Tibial artery (tissue), 4 donors: ENCODE results near the gene KIF16B.

ENCODE experiments used
- DNase-seq, 2 donors: peaks; one replicate each; pipeline ENCODE4 v3.0.0-alpha.2; 2019
- H3K27ac ChIP-seq, 2 donors: fragments of 200-600 bp; sonication (generic) in 1 of 2; 1 replicate in 1 of 2; 2 replicates in 1 of 2; pipeline ENCODE4 v1.5.1; 2018 to 2019; ENCODE audit warnings: mild to moderate bottlenecking in 1 of 2
- H3K27me3 ChIP-seq, 2 donors: fragments of 200-600 bp; sonication (generic) in 1 of 2; one replicate each; pipeline versions ENCODE4 v1.5.1 to v1.6.0; 2016 to 2019
- H3K36me3 ChIP-seq, 3 donors: fragments of 200-600 bp; sonication (generic) in 2 of 3; one replicate each; pipeline ENCODE4 v1.5.1; 2016 to 2019; ENCODE audit warnings: mild to moderate bottlenecking in 2 of 3
- H3K4me1 ChIP-seq, 4 donors: fragments of 200-600 bp; sonication (generic) in 2 of 4; 1 replicate in 3 of 4; 2 replicates in 1 of 4; pipeline ENCODE4 v1.5.1; 2016 to 2019
- H3K4me3 ChIP-seq, 2 donors: fragments of 200-600 bp; sonication (generic) in 1 of 2; 1 replicate in 1 of 2; 2 replicates in 1 of 2; pipeline ENCODE4 v1.5.1; 2018 to 2019; ENCODE audit warnings: mild to moderate bottlenecking in 2 of 2
- H3K9me3 ChIP-seq, 3 donors: fragments of 200-600 bp; sonication (generic) in 1 of 3; one replicate each; pipeline ENCODE4 v1.5.1; 2016 to 2019
- CTCF ChIP-seq, 2 experiments: fragments of 200-600 bp in 1 of 2; fragments of 450-650 bp in 1 of 2; IDR thresholded peaks; one replicate each; pipeline ENCODE4 v1.5.1; 2017 to 2019; ENCODE audit warnings: antibody characterized with exemption in 2 of 2, mild to moderate bottlenecking in 1 of 2, moderate library complexity in 1 of 2
- intact Hi-C: fragments of 100-400 bp; cut with DNase I; formaldehyde crosslinking; loops from one replicate; pipeline ENCODE4 v1.15.0; 2023; ENCODE audit warnings: low total_unique reads

Gene KIF16B

DNA sequence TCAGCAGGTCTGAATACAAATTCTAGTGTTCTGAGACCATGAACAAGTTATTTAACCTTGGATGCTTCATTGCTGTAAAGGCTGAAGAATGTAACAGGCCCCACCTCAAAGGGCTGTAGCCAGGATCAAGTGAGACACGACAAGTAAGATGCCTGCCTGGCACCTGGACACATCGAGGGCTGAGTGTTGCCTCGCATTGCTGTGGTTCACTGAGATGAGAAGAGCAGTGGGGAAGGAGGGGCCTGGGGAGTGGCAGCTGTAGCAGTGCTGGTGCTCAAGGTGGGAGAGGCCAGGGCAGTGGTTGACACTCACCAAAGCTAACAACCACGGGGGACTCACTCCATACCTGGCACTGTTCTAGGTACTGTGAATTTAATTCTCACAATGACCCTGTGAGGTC, 187.8 kb downstream of the KIF16B start:
- no peak for TF ChIP-seq CTCF (IDR thresholded peaks at IDR 0.05)
- Histone ChIP-seq H3K4me3 (no peak overlapping the region), H3K36me3 (peaks cover 0 to 30% (median 13%) of the 10 kb centered on the region in 3 donors), H3K27ac (no peak overlapping the region), H3K27me3 (no peaks in the 10 kb centered on the region), H3K4me1 (no peaks in the 10 kb centered on the region), H3K9me3 (no peaks in the 10 kb centered on the region)
- intact Hi-C loops: no loop called here
- DNase-seq: no peak

DNA sequence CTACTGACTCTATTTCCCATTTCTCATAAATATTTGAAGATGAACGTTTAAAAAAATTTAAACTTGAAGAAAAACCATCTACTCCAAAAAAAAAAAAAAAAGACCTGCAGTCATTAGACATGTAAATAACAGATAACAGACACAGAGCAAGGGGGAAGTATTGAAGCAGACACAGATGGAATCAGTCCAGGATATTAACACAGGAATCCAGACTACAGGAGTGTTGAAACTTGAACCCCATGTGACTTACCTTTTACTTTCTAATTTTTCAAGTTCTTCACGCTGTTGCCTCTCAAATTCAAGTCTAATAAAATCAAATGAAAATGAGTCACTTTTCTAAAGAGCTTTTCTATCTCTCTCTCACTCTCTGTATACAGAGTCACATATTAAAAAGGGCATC, 191.8 kb downstream of the KIF16B start:
- Histone ChIP-seq H3K4me3 (no peak overlapping the region), H3K27ac (no peak overlapping the region), H3K36me3 (peaks cover 3 to 60% (median 17%) of the 10 kb centered on the region in 3 donors)

DNA sequence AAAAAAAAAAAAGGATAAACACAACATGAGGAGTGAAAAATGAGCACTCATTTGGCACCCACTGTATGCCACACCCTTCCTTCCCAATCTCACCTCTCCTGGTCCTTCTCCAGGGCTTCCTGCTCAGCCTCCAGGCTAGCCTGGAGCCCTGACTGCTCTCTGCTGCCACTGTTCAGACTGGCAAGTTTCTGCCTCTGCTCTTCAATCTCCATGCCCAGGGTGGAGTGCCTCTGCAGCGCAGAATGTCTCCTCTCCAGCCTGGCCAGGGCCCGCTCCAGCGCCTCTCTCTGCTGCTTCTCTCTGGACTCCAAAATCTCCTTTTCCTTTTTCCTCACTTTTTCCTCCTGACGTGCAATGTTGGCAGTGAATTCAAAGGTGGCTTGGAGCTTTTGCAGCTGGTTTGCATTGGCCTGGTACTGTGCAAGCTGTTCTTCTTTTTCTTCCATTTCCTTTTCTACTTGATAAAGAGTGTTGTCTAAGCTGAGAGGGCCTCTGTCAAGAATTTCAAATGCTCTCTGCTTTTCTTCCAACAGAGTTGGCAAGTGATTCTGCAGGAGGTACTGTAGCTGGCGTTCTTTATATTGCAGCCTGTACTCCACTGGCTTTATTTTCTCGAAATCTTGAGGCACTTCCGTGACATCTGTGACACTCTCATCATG, 194.4 kb downstream of the KIF16B start:
- no peak overlapping the region for H3K4me3 ChIP-seq
- H3K36me3 ChIP-seq: peaks cover 3 to 55% (median 25%) of the 10 kb centered on the region in 3 donors
- no peaks in the 10 kb centered on the region for H3K27me3 ChIP-seq
- intact Hi-C loops: no loop called here
- DNase-seq: no peak
- H3K27ac ChIP-seq: no peak overlapping the region
- no peaks in the 10 kb centered on the region for H3K4me1 ChIP-seq
- H3K9me3 ChIP-seq: no peaks in the 10 kb centered on the region
- no peak for TF ChIP-seq CTCF (IDR thresholded peaks at IDR 0.05)

More for the DNA sequence above, 191.8 kb downstream of the KIF16B start:
- H3K27me3 ChIP-seq: no peaks in the 10 kb centered on the region
- intact Hi-C loops: no loop called here
- H3K9me3 ChIP-seq: no peaks in the 10 kb centered on the region
- no peak for TF ChIP-seq CTCF (IDR thresholded peaks at IDR 0.05)
- H3K4me1 ChIP-seq: no peaks in the 10 kb centered on the region
- DNase-seq: no peak

DNA sequence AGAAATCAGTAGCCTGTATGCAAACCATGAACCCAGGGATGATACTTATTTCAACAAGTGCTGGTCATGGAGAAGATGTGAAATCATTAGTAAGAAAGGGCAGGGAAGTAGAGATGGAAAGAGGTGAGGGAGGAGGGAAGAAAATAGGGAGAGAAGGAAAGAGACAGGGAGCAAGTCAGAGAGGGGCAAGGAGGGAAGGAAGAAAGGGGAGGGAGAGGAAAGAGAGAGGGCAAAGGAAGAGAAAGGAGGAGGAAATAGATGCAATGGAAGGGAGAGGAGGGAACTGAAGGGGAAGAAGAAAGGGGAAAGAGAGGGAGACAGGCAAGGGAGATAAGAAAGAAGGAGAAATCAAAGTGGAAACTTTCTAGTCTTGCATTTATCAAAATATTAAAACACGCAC, 195.1 kb downstream of the KIF16B start:
- H3K27ac ChIP-seq: no peak overlapping the region
- intact Hi-C loops: no loop called here
- DNase-seq: no peak
- H3K4me3 ChIP-seq: no peak overlapping the region
- no peaks in the 10 kb centered on the region for H3K4me1 ChIP-seq
- TF ChIP-seq CTCF (IDR thresholded peaks at IDR 0.05): no peak
- no peaks in the 10 kb centered on the region for H3K9me3 ChIP-seq
- no peaks in the 10 kb centered on the region for H3K27me3 ChIP-seq
- H3K36me3 ChIP-seq: peaks cover 3 to 57% (median 25%) of the 10 kb centered on the region in 3 donors

GRCh38 chr20:16369441-16369840, 203.8 kb downstream of the KIF16B start:
- peak overlapping the region in 1 of 2 donors; percentile 59 for H3K27ac ChIP-seq
- no peak for DNase-seq
- H3K27me3 ChIP-seq: no peaks in the 10 kb centered on the region
- no peak overlapping the region for H3K4me3 ChIP-seq
- H3K9me3 ChIP-seq: no peaks in the 10 kb centered on the region
- H3K4me1 ChIP-seq: peaks cover 0 to 17% (median 10%) of the 10 kb centered on the region in 4 donors
- peaks cover 20 to 32% (median 23%) of the 10 kb centered on the region in 3 donors for H3K36me3 ChIP-seq
- no peak for TF ChIP-seq CTCF (IDR thresholded peaks at IDR 0.05)
- intact Hi-C loops: no loop called here
